Measurements from ENCODE around the gene SH3D19.

DNA sequence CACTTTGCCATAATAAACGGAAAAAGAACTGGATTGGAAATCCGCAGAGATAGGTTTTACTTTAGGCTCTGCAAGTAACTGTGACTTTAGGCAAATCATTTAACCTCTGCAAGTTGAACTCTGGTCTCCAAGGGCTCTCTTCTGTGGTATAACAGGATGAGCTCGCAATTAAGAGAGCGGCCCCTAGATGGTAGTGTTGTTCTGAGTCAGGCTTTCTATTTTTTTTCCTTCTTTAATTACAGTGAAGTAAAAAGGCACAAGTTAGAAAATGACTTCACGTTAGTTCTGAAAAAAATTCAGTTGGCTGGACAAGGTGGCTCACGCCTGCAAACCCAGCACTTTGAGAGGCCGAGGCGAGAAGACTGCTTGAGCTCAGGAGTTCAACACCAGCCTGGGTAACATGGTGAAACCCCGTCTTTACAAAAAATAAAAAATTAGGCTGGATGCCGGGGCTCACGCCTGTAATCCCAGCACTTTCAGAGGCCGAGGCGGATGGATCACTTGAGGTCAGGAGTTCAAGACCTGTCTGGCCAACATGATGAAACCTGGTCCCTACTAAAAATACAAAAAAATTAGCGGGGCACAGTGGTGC lies 207.9 kb downstream of the SH3D19 start:
- TF ChIP-seq, protein P1, sequence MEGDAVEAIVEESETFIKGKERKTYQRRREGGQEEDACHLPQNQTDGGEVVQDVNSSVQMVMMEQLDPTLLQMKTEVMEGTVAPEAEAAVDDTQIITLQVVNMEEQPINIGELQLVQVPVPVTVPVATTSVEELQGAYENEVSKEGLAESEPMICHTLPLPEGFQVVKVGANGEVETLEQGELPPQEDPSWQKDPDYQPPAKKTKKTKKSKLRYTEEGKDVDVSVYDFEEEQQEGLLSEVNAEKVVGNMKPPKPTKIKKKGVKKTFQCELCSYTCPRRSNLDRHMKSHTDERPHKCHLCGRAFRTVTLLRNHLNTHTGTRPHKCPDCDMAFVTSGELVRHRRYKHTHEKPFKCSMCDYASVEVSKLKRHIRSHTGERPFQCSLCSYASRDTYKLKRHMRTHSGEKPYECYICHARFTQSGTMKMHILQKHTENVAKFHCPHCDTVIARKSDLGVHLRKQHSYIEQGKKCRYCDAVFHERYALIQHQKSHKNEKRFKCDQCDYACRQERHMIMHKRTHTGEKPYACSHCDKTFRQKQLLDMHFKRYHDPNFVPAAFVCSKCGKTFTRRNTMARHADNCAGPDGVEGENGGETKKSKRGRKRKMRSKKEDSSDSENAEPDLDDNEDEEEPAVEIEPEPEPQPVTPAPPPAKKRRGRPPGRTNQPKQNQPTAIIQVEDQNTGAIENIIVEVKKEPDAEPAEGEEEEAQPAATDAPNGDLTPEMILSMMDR (conservative IDR thresholded peaks at IDR 0.05; ENCODE audit: low read depth, low read length) = peak; percentile 87
- TF ChIP-seq SMC3 (IDR thresholded peaks at IDR 0.05; ENCODE audit: low read depth, low read length) = peak; percentile 70
- no peak for TF ChIP-seq CEBPB (IDR thresholded peaks at IDR 0.05; ENCODE audit: low read depth, low read length)
- no peak for TF ChIP-seq POLR2A (IDR thresholded peaks at IDR 0.05; ENCODE audit: low read depth, low read length)
- no peak for TF ChIP-seq MAFK (IDR thresholded peaks at IDR 0.05; ENCODE audit: low read depth, low read length)
- TF ChIP-seq, protein P2, sequence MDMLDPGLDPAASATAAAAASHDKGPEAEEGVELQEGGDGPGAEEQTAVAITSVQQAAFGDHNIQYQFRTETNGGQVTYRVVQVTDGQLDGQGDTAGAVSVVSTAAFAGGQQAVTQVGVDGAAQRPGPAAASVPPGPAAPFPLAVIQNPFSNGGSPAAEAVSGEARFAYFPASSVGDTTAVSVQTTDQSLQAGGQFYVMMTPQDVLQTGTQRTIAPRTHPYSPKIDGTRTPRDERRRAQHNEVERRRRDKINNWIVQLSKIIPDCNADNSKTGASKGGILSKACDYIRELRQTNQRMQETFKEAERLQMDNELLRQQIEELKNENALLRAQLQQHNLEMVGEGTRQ (IDR thresholded peaks at IDR 0.05; ENCODE audit: low read depth, low read length) = no peak
